NCI-H2227 (cell line): ENCODE data around the gene MGAT2.
"Not testable (repeated sequence)": the region's sequence is repeated elsewhere in the genome, so short reads cannot be mapped to it uniquely, and the experiment has no call there.

Experiments used
- DNase-seq: peaks from one replicate; lab custom pipeline; 2025; ENCODE audit not compliant: unreplicated experiment; lab: John Stamatoyannopoulos, UW

Gene MGAT2

DNA sequence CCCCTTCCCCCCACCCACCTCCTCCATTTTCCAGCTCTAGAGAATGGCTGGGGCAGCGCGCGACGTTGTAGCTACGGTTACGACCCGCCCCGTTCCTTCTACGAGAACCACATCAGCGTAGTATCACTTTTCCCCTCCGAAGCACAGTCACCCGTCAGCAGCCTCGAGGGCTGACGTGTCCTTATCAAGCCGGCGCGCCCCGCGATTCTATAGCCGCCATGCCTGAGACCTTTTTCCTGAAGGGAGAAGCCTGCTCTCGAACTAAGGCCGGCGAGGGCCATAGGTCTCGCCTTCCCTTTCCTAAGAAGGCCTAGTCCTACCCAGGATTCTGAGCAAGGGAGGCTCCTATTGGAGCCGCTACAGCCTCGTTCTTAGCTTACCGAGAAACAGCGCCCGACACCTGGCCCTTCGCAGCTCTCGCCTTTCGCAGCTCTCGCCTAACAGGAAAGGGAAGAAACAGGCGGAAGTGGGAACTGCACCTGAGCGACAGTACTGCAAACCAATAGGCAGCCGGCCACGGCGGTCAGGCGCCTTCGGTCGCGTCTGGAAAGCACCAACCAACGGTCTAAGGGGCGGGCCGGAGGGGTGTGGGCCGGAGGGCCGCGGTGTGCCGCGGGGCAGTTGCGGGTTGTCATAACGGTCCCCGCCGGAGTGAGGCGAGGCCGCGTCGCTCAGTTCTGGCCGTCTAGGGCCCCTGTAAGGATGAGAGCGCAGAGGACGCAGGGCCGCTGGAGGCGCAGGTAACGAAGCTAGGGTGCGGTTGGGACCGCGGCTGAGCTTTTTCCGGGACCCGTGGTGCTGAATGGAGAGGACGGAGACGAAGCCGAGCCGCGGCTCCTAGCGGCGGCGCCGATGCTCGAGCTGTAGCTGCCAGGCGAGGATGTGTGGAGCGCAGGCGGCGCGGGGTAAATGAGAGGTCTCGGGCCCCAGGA is at the start of gene MGAT2, which contains the start of gene RPL36AL:
TSS of gene MGAT2 (plus strand) at position 618 of the 932 bp plus-strand sequence. CDS start 470 bp downstream, outside the sequence.
TSS of gene RPL36AL (minus strand) at position 445 of the 932 bp plus-strand sequence. CDS start 1,522 bp downstream, outside the sequence.
- DNase-seq = peak; percentile 98

DNA sequence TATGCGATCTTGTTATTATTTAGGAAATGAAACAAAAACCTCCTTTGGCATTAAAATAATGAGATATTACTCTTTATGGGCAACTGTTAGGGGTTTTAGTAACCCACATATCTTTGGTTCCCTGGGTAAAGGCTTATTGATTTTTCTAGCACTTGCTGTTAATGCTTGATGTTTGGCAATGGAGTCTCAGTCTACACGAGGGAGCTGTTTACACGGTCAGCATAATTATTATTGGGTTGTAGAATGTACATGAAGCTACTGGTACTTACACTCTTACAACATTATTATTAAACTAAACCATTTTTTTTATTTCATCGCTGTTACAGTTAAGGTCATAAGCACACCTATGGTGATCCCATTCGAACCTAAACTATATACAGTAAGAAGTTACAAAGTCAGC is 46.6 kb upstream of the MGAT2 start:
- DNase-seq = no peak

DNA sequence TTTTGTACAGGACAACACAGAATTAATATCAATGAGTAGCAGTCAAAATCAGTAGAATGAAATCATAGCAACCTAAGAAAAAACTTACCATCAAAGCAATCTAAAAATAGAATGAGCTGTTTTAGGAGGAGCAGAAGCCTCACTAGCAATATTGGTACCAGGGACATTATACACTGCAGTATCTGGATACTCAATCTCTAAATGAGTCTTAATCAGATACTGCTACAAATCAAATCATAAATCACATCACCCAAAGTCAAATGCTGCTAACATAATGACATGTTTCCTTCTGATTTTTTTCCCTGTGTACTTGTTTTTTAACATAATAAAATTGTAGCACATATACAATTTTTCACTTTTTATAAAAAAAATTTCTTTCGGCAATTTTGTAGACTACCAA is 42.5 kb upstream of the MGAT2 start:
- no peak for DNase-seq

DNA sequence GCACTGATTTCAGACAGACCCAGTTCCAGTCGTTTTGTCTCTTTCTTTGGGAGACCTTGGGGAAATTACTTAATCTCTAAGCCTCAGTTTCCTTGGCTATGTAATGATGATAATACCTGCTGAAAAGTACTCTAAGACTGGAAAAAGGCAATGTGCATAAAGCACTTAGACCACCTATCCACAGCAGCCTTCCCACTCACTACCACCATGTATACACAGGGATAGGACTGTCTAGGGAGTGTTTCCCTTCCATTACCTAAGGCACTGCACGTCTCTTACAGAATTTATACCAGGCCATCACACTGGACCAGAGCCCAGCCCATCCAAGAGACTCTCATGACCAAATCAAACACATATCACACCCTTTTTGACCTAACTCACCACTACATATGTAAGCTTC is 40.8 kb upstream of the MGAT2 start:
- DNase-seq = no peak

DNA sequence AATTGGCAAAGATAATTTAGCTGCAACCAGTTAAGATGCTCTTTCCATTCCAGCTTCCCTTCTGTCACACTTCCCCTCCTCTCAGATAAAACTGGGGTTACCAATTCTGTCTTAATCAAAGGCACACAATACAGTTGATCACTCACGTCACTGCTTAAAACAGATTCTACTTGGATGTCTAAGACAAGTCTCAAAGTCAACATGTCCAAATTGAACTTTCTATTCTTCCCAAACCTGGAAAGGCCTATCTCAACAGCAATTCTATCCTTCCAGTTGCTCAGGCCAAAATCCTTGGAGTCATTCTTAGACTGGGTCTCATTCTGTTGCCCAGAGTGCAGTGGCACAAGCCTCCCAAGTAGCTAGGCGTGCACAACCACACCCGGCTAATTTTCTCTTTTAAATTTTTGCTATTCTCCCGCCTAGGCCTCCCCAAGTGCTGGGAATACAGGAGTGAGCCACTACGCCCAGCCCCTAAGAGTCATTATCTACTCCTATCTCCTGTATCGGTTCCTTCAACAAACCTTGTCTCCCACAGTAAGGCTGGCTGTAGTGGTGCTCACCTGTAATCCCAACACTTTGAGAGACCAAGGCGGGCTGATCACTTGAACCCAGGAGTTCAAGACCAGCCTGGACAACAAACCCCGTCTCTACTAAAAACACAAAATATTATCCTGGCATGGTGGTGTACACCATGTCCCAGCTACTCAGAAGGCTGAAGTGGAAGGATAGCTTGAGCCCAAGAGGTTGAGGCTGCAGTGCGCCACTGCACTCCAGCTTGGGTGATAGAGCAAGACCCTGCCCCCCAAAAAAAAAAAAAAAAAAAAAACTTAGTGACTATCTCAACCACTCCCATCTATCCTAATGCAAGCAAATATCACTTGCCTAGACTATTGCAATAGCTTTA is 39.1 kb upstream of the MGAT2 start:
- DNase-seq = no peak

DNA sequence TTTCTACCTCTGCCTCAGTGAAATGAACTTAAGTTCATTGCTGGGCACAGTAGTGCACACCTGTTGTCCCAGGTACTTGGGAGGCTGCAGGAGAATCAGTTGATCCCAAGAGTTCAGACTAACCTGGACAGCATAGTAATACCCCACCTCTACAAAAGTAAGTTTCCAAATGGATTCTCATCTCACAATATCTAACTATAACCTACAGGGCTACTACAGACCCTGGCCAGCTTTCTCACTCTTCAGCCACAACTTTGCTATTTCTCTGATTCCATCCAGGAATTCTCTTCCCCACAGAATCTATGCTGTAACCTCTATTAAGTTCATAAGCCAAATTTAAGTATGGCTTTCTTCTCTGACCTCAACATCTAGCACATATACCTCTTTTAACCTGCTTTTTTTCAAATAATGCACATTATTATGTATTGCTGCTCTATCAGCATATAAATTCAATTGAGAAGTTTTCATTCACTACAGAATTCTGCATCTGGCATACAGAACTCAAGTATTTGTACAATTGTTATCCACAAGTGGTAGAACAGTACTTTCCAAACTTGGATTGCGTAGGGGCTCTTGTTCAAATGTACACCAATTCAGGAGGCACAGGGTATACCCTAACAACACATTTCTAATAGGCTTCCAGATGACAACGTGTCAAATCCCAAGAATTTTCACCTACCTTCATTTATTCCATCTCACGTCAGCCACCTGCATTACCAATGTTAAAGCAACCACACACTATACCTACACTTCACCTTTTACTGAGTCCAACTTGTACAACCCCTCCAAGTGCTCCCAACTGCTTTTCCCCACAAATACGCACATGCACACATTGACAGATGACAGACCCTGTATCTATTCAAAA is 38.3 kb upstream of the MGAT2 start:
- no peak for DNase-seq

DNA sequence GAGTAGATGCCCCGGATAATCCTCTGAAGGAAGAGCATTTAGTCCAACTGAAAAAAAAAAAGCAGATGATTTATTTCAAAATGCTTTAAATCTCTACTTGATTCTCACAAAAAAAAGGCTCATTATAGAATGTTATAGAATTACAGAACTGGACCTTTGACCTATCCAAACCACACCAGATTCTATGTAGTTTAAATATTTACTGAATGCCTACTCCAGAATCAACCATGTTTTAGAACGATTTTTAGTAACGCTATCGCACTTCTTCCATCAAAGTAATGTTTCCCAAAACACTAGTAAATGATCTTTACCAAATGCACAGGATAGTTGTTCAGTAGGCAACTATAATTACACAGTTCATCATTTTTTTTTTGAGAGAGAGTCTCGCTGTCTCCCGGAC is 37.0 kb upstream of the MGAT2 start:
- no peak for DNase-seq

DNA sequence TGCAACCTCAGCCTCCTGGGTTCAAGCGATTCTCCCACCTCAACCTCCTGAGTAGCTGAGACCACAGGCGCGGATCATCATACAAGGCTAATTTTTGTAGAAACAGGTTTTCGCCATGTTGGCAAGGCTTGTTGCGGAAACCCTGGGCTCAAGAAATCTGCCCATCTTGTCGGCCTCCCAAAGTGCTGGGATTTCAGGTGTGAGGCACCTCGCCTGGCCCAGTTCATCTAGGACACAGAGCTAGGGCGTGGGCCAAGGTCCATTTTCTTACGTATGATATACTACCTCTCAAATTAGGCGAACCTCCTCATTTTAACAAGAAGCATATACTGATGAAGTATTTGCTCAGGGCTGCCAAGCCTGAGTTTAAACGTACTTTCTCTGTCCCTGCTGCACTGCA is 36.5 kb upstream of the MGAT2 start:
- no peak for DNase-seq

DNA sequence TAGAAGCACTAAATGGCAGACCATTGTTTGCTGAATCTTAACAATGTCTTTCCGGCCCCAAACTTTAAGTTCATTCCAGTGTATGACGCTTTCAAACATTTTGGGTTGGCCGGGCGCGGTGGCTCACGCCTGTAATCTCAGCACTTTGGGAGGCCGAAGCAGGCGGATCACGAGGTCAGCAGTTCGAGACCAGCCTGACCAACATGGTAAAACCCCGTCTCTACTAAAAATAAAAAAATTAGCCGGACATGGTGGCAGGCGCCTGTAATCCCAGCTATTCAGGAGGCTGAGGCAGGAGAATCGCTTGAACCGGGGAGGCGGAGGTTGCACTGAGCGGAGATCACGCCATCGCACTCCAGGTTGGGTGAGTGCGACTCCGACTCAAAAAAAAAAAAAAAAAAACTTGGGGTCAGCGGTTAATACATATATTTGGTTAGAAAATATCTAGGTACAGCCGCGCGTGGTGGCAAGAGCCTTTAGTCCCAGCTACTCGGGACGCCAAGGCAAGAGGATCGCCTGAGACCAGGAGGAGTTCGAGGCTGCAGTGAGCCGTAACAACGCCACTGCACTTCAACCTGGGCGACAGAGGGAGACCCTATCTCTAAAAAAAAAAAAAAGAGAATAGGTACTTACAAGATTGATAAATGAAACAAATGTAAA is 35.5 kb upstream of the MGAT2 start:
- DNase-seq = not testable (repeated sequence)

DNA sequence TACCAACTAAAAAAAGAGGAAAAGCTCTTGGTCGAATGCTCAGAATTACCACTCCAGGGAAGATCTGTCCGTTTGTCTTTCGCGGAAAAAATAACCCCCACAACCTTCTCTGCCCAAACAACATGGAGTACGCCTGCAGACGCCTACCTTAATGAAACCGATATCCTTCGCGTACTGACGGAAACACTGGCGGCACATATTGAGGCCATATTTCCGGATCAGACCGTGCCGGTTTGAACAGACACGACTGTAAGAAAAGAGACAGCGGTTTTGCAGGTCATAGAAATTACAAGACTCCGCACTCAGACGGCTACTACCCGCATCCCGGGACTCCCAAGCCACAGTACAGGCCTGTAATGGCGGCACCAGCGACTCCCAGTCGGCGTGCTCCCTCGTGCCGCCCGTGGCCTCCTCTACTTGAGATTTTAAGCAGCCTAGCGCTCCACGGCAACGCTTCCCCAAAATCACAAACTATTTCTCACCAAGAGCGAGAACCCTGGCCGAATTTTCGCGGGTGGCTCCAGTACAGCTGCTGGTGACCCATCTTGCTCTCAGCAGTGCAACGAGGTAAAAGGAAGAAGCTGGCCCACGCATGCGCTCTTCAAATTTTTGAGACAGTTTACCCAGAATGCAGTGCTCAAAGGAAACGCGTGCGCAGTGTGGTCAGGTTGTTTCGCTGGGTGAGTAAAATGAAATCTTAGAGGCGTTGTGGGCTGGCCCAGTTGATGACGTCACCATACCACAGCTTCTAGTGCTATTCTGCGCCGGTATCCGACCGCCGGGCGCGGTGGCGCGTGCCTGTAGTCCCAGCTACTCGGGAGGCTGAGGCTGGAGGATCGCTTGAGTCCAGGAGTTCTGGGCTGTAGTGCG is 34.6 kb upstream of the MGAT2 start, which contains the start of gene RPS29:
TSS of gene RPS29 (minus strand) at position 578 of the 870 bp plus-strand sequence. CDS start at position 544, 34 bp downstream.
- DNase-seq = peak; percentile 99

DNA sequence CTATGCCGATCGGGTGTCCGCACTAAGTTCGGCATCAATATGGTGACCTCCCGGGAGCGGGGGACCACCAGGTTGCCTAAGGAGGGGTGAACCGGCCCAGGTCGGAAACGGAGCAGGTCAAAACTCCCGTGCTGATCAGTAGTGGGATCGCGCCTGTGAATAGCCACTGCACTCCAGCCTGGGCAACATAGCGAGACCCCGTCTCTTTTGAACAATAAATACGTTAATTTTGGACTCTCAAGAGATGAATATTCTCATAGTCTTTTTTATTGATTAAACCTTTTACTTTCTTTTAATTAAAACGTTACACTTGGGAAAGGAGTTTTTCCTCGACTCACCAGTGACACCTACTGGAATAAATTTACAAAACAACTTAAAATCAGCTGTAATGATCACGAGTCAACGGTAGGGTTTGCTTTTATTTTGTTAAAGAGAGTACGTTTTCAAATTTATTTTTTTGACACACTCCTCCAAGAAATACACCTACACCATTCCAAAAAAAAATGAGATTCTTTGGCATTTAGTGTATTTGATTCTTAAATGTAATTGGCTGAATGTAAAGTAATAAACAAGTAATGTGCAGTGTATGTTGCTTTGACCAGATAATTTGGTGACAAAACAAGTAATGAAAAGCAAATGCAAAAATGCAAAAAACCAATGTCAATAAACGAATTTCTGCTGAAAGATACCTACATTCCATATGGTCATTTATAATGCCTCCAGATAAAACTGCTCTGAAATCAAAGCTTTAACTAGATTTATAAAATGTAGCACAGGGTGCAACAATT is 33.7 kb upstream of the MGAT2 start:
- DNase-seq = peak; percentile 80

DNA sequence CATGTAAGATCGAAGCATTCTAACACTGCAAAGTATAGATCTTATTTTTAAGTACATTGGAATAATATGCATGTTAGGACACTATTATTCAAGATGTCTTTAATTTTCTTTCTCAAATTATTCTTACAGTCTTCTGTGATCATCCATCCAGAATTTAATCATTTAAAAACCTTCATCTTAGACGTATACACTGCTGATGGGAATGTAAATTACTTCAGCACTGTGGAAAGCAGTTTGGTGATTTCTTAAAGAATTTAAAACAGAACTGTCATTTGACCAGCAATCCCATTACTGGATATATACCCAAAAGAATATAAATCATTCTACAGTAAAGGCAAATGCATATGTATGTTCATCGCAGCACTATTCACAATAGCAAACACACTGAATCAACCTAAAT is 31.2 kb upstream of the MGAT2 start:
- no peak for DNase-seq

DNA sequence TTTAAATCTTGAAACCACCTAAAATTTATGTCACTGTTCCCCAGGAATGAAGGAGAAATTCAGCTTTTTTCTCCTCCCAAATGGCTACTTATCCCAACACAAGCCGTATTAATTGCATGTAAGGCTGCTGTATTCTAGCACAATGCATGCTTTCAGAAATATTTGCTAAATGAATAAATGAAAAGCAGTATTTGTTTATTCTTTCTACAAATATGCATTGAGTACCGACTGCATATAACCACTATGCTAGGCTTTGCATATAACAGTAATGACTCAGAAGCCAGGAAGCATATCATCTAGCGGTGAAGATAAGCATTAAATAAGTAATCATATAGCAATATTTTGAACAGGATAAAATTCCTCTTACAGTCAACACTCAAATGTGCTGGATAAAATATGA is 27.6 kb upstream of the MGAT2 start:
- DNase-seq = no peak

DNA sequence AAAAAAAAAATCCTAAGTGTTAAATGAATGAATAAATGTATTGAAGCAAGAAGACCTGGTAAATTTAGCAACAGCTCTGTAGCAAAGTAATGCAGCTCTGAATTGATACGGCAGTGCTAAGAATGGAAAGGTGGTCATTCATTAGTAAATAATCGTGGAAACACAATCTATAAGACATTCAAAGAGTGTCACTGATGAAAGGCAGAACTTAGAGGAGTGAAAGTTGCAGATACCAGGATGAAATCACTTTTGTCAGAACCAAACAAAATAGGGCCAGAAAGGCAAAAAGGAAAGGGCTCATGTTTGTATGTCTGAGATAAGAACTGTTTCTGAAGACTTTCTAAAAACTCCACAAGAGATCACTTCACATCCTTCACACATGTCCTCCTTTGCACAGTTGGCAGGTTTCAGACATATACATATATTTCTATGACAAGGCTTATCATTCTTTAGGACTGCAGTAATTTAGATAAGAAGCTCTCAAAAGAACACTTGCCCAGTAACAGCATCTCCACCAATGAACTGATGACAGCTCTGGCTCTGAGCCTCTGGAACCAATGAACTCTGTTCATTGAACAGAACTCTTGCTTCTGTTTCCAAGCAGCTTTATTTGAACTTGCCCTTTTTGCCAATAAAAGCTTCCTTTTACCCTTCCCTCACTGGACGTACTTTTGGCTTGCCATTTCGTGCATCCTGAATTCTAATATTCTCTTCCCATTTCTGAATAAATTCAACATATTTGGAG is 26.1 kb upstream of the MGAT2 start:
- no peak for DNase-seq

DNA sequence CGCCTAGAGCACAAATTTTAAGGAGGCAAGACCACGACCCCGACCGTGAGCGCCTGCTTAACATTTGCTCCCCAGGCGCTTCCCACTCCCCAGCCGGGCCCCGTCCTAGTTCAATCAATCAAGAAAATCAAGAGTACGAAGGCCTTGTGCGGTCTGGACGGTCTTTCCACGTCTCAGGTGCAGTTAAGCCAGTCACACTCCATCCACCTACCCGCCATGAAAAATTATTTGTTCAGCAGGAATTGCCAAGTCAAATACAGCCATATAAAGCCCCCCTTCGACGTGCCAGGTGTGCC is 22.5 kb upstream of the MGAT2 start:
- DNase-seq = peak; percentile 63

DNA sequence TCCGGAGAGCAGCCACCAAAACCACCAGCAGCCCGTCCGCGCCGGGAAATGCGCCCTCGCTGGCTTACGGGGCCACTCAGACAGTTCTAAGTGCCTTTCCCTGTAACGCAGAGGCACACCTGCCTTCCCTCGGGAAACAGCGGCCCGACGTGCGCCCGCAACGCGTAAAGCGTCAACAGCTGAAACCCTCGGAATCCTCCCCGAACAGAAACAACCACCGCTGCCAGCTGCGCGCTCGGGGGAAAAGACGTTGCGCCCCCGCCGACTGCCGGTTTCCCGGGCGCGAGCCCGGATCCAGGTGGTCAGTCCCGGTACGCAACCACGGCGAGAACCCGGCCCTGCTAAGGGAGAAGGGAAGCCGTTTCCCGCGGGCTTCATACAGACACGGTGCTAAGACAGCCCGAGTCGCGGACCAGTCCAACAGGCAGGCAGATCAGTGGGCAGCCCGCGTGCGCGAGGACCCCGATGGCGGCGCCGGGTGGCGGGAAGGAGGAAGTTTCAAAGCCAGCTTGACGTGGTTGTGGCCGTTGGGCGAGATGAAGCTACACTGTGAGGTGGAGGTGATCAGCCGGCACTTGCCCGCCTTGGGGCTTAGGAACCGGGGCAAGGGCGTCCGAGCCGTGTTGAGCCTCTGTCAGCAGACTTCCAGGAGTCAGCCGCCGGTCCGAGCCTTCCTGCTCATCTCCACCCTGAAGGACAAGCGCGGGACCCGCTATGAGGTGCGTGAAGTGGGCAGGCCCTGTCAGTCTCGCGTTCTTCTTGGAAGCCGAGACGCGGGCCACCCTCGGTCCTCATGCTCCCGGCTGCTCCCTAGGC is 21.9 kb upstream of the MGAT2 start, which contains the start of gene LRR1:
TSS of gene LRR1 (plus strand) at position 456 of the 816 bp plus-strand sequence. CDS start at position 537, 81 bp downstream.
- DNase-seq = peak; percentile 91

DNA sequence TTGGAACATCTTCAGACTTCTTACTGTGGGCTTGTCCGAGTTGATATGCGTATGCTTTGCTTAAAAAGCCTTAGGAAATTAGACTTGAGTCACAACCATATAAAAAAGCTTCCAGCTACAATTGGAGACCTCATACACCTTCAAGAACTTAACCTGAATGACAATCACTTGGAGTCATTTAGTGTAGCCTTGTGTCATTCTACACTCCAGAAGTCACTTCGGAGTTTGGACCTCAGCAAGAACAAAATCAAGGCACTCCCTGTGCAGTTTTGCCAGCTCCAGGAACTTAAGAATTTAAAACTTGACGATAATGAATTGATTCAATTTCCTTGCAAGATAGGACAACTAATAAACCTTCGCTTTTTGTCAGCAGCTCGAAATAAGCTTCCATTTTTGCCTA is 13.0 kb upstream of the MGAT2 start:
- no peak for DNase-seq
